Measurements from ENCODE around the gene HIC1. TPM values are rescaled to one million over a fixed set of nuclear protein-coding genes. Genes with fewer than 3 reads are reported as not detected.

Gene HIC1
- total RNA-seq, 4 donors from 2014 or later, result 6.8 to 40.4 (median 12.8) TPM

DNA sequence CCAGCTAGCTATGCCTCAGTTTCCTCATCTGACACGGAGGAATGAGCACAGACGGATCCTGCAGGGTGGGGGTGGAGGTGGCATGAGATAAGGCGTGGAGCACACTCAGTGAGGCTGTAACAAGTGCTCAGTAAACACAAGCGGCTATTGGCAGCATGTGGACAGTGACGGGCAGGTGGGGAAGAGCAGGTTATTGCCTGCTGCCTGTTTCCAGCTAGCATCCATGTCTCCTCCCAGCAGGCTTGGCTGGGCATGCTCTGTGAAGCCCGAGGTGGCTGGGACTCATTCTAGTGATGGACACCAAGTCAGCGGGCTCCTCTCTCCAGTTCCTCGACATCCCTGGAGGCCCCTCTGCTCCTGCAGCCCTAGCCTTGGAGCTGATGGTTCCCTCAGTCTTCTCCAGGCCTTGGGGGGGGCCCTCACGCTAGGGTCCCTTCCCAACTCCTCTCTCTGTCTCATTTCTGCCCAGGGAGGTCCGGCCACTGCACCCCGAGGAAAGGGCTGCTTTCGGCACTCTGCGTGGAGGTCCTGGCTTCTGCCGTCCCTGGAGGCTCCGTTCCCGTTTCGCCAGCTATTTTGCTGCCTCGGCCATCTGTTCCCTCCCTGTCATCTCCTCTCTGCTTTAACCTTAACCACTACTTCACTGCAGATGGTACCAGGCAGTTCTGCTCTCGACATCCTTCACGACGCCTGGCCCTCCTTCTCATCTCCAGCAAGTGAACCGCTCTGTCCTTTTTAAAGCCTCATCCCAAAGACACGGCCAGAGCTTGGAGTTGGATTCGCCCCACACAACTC, 36.0 kb upstream of the HIC1 start:
- Histone ChIP-seq H3K27ac (no peak overlapping the region), H3K4me1 (peaks cover 0 to 9% (median 7%) of the 10 kb centered on the region in 4 donors), H3K4me3 (no peak overlapping the region), H3K9me3 (no peaks in the 10 kb centered on the region), H3K27me3 (peaks cover 0 to 4% of the 10 kb centered on the region in 2 donors), H3K36me3 (no peaks in the 10 kb centered on the region)
- TF ChIP-seq, protein P1, sequence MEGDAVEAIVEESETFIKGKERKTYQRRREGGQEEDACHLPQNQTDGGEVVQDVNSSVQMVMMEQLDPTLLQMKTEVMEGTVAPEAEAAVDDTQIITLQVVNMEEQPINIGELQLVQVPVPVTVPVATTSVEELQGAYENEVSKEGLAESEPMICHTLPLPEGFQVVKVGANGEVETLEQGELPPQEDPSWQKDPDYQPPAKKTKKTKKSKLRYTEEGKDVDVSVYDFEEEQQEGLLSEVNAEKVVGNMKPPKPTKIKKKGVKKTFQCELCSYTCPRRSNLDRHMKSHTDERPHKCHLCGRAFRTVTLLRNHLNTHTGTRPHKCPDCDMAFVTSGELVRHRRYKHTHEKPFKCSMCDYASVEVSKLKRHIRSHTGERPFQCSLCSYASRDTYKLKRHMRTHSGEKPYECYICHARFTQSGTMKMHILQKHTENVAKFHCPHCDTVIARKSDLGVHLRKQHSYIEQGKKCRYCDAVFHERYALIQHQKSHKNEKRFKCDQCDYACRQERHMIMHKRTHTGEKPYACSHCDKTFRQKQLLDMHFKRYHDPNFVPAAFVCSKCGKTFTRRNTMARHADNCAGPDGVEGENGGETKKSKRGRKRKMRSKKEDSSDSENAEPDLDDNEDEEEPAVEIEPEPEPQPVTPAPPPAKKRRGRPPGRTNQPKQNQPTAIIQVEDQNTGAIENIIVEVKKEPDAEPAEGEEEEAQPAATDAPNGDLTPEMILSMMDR (IDR thresholded peaks at IDR 0.05), result no peak
- TF ChIP-seq POLR2A (IDR thresholded peaks at IDR 0.05), result no peak
- DNase-seq, result no peak

DNA sequence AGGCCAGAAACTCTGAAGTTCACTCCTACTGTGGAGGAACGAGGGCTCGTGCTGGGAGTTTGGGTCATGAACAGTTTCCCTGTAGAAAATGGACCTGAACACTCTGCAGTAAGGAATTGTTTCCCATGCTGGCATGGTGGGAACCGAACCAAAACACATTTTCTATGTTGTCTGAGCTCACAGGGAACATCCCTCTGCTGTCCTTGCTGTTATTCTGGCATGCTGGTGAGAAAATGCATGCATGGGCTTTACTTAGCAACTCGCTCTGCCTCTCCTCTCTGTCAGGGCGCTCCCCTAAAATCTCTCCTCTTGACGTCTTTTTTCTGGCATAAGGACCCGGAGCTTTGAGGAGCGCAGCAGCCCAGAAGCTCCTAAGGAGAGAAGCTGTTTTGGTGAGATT, 35.2 kb upstream of the HIC1 start:
- Histone ChIP-seq H3K4me3 (no peak overlapping the region), H3K27me3 (peaks cover 0 to 11% of the 10 kb centered on the region in 2 donors), H3K27ac (no peak overlapping the region), H3K9me3 (no peaks in the 10 kb centered on the region), H3K4me1 (peaks cover 0 to 17% (median 15%) of the 10 kb centered on the region in 4 donors), H3K36me3 (no peaks in the 10 kb centered on the region)
- TF ChIP-seq POLR2A (IDR thresholded peaks at IDR 0.05), result no peak
- TF ChIP-seq, protein P1 (IDR thresholded peaks at IDR 0.05), result no peak
- DNase-seq, result no peak

DNA sequence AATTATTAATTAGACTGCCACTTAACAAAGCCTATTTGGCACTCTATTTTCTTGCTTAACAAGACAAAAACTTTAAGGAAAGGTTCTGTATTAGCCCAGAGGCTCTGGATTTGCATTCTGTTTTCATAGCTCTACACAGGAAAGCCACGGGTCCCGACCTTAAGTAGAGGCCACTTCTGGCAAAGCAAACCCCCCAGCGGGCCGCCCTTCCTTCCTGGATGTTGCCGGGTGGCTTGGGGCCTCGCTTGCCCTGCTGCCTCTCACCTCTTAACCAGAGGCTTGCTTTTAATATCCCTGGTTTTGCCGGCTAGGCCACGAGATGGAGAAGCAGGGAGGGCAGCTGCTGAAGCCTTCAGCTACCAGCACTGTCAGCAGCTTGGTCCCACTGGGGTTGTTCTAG, 34.2 kb upstream of the HIC1 start:
- no peak for DNase-seq
- Histone ChIP-seq H3K9me3 (no peaks in the 10 kb centered on the region), H3K27ac (no peak overlapping the region), H3K27me3 (peaks cover 0 to 21% of the 10 kb centered on the region in 2 donors), H3K4me1 (peaks cover 0 to 27% (median 21%) of the 10 kb centered on the region in 4 donors), H3K4me3 (no peak overlapping the region), H3K36me3 (no peaks in the 10 kb centered on the region)
- no peak for TF ChIP-seq POLR2A (IDR thresholded peaks at IDR 0.05)
- TF ChIP-seq, protein P1 (IDR thresholded peaks at IDR 0.05), result no peak

DNA sequence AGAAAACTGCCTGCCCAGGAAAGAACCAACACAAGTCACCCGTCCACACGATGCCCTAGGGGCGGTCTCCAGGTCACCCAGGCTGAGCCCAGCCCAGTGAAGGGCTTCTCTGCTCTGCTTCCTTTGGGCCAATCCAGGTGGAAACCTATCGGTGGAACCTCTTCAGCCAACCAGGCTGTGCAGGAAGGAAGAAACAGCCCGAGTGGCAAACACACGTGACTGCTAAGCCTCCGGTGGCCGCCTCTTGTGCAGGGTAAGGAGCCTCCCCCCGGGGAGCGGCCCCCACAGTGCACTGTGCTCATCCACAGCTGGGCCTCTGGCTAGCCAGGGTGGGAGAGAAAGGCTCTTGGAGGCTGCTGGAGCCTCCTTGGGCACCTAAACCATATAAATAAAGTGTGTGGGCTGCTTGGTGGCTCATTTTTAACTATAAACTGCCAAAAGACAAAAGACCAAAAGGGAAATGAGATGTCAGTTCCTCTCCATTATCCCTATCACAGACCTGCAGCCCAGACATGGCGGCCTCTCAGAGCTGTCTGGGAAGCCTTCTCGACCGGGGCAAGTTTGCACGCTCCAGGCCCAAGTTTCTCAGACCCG, 32.2 kb upstream of the HIC1 start:
- Histone ChIP-seq H3K4me3 (no peak overlapping the region), H3K27me3 (peaks cover 0 to 23% of the 10 kb centered on the region in 2 donors), H3K9me3 (no peaks in the 10 kb centered on the region), H3K27ac (no peak overlapping the region), H3K4me1 (peaks cover 0 to 33% (median 24%) of the 10 kb centered on the region in 4 donors), H3K36me3 (no peaks in the 10 kb centered on the region)
- TF ChIP-seq, protein P1 (IDR thresholded peaks at IDR 0.05), result no peak
- TF ChIP-seq POLR2A (IDR thresholded peaks at IDR 0.05), result no peak
- DNase-seq, result peak in 1 of 3 donors; percentile 39

DNA sequence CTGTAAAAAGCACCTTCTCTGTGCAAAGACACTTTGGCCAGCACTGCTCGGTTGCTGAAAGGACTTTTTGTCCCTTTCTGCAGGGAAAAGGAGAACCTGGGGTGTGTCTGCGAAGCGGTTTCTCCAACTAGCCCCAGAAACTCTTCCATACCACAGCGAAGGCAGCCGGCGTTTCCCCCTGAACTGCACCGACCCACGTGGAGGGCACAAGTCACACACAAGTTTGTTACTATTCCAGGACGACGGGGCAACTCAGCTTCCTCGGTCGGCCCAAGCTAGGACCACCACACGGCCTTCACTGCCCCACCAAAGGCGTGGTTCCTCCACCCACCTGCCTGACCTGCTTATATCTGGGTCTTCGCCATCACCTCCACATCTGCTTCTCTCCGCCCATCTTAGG, 31.6 kb upstream of the HIC1 start:
- H3K9me3 ChIP-seq, result no peaks in the 10 kb centered on the region
- peaks cover 0 to 23% of the 10 kb centered on the region in 2 donors for H3K27me3 ChIP-seq
- H3K36me3 ChIP-seq, result no peaks in the 10 kb centered on the region
- H3K4me1 ChIP-seq, result peaks cover 0 to 33% (median 24%) of the 10 kb centered on the region in 4 donors
- H3K27ac ChIP-seq, result no peak overlapping the region
- no peak for DNase-seq
- TF ChIP-seq, protein P1 (IDR thresholded peaks at IDR 0.05), result no peak
- TF ChIP-seq POLR2A (IDR thresholded peaks at IDR 0.05), result no peak
- peak overlapping the region in 1 of 4 donors; percentile 63 for H3K4me3 ChIP-seq

Measured in Peyer's patch (tissue), 4 donors.